ENCODE measurements around the gene PTPRM.

DNA sequence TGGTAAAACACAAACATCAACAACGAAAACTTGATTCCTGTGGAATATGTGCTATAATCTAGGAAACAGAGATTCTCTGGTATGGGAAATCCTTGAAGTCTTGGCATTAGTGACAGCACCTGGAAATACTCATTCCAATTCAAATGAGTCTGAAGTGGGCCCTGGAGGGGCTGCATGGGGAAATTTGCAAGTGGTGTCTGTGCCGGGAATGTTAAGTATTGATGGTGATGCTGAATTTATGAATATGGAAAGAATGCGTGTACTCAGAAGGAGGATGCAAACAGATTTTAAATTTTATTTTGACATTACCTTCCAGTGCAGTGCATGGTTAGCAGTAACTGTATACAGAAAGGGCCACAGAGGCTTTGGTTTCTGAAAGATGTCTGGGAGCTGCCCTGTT is 37.2 kb downstream of the PTPRM start:
- no peak for TF ChIP-seq POLR2AphosphoS5 (IDR thresholded peaks at IDR 0.05; ENCODE audit: low read depth, low read length)
- TF ChIP-seq TAF1 (IDR thresholded peaks at IDR 0.05; ENCODE audit: borderline replicate concordance, low read depth, low read length): no peak

All from GM12892 (cell line).